Osteoblast (primary cell): Measurements from ENCODE around the gene PRDM9. TPM values are rescaled to one million over a fixed set of nuclear protein-coding genes. Genes with fewer than 3 reads are reported as not detected.
"Not testable (repeated sequence)": the region's sequence is repeated elsewhere in the genome, so short reads cannot be mapped to it uniquely, and the experiment has no call there.

Source experiments
- DNase-seq: peaks from one replicate; pipeline ENCODE4 v3.0.0; 2011; ENCODE audit warnings: low spot score, mixed read lengths; ENCODE audit not compliant: insufficient read length; ENCODE audit errors: missing footprints
- H2AFZ ChIP-seq: 2 replicates; pipeline ENCODE4 v1.6.0; 2011; ENCODE audit warnings: mild to moderate bottlenecking, low read length
- H3K27ac ChIP-seq: 2 replicates; pipeline ENCODE4 v1.5.1; 2011; ENCODE audit warnings: mild to moderate bottlenecking, low read depth, low read length, moderate library complexity
- H3K27me3 ChIP-seq: 2 replicates; pipeline ENCODE4 v1.6.0; 2012; ENCODE audit warnings: mild to moderate bottlenecking, control low read depth, inconsistent platforms, low read length, moderate library complexity; ENCODE audit not compliant: insufficient read depth
- H3K36me3 ChIP-seq: 2 replicates; pipeline ENCODE4 v1.5.1; 2011; ENCODE audit warnings: mild to moderate bottlenecking, low read length, control low read depth, moderate library complexity; ENCODE audit not compliant: insufficient read depth
- H3K4me1 ChIP-seq: 2 replicates; pipeline ENCODE4 v1.5.1; 2011; ENCODE audit warnings: mild to moderate bottlenecking, low read length, control low read depth, moderate library complexity; ENCODE audit not compliant: insufficient read depth
- H3K4me2 ChIP-seq: 2 replicates; pipeline ENCODE4 v1.6.0; 2011; ENCODE audit warnings: mild to moderate bottlenecking, low read length; ENCODE audit not compliant: insufficient read depth
- H3K4me3 ChIP-seq: fragments of 200-600 bp; sonication (generic); 3 replicates; pipeline ENCODE4 v1.5.1; 2012; ENCODE audit warnings: mild to moderate bottlenecking, low read length, inconsistent platforms; ENCODE audit not compliant: insufficient read depth
- H3K79me2 ChIP-seq: 2 replicates; pipeline ENCODE4 v1.6.0; 2012; ENCODE audit warnings: mild to moderate bottlenecking, low read length, control low read depth, inconsistent platforms; ENCODE audit not compliant: insufficient read depth
- H3K9me3 ChIP-seq: 2 replicates; pipeline ENCODE4 v1.5.1; 2011; ENCODE audit warnings: low read depth, low read length, control low read depth
- H4K20me1 ChIP-seq: 2 replicates; pipeline ENCODE4 v1.6.0; 2012; ENCODE audit warnings: mild to moderate bottlenecking, low read length, control low read depth; ENCODE audit not compliant: insufficient read depth
- CTCF ChIP-seq: IDR thresholded peaks from 2 replicates; pipeline ENCODE4 v1.5.1; 2011; ENCODE audit warnings: mild to moderate bottlenecking, low read depth, low read length, moderate library complexity; ENCODE audit errors: extremely low read depth
- total RNA-seq: library from RNA; depleted of rRNA; stranded (reverse); fragments of >200 nt; gene quantifications from 2 replicates; pipeline ENCODE4 v1.2.3, GENCODE V29; 2012

The PRDM9 gene
- total RNA-seq, 1 donor = not detected

- Histone ChIP-seq H4K20me1 (no peaks in the 10 kb centered on the region), H3K4me2 (no peak overlapping the region), H3K4me1 (no peaks in the 10 kb centered on the region), H2AFZ (no peak overlapping the region), H3K27me3 (no peaks in the 10 kb centered on the region), H3K9me3 (no peaks in the 10 kb centered on the region), H3K4me3 (no peak overlapping the region), H3K36me3 (no peaks in the 10 kb centered on the region), H3K27ac (no peak overlapping the region), H3K79me2 (no peaks in the 10 kb centered on the region)
- TF ChIP-seq CTCF = no peak
- no peak for DNase-seq
Measured at GRCh38 chr5:23476580-23476979, 30.8 kb upstream of the PRDM9 start.

DNA sequence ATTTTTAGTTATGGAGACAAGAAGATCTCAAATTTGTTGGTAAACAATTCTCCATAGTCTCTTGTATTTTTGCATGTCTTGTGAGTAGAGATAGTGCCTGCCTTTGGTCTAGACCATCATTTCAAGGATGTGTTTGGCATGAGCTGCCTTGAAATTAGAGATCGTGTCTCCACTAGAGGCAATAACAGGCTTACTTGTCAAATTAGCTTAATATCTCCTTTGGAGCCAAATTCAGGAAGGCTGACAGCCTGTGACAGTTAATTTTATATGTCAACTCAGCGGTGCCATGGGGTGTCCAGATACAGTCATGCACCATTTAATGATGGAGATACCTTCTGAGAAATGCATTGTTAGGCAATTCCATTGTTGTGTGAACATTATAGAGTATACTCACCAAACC lies 24.8 kb upstream of the PRDM9 start:
- no peak overlapping the region for H3K4me2 ChIP-seq

GRCh38 chr5:23483090-23483489 lies 24.3 kb upstream of the PRDM9 start:
- Histone ChIP-seq H2AFZ (no peak overlapping the region), H3K79me2 (no peaks in the 10 kb centered on the region), H3K4me2 (no peak overlapping the region), H3K27ac (no peak overlapping the region), H3K9me3 (no peaks in the 10 kb centered on the region), H3K36me3 (no peaks in the 10 kb centered on the region), H4K20me1 (no peaks in the 10 kb centered on the region), H3K4me3 (no peak overlapping the region), H3K27me3 (no peaks in the 10 kb centered on the region), H3K4me1 (no peaks in the 10 kb centered on the region)
- no peak for DNase-seq
- TF ChIP-seq CTCF = no peak

More for the DNA sequence above, 24.8 kb upstream of the PRDM9 start:
- Histone ChIP-seq H3K27me3 (no peaks in the 10 kb centered on the region), H2AFZ (no peak overlapping the region), H3K79me2 (no peaks in the 10 kb centered on the region), H3K4me3 (no peak overlapping the region), H3K27ac (no peak overlapping the region), H3K9me3 (no peaks in the 10 kb centered on the region), H4K20me1 (no peaks in the 10 kb centered on the region), H3K36me3 (no peaks in the 10 kb centered on the region), H3K4me1 (no peaks in the 10 kb centered on the region)
- TF ChIP-seq CTCF = no peak
- no peak for DNase-seq

DNA sequence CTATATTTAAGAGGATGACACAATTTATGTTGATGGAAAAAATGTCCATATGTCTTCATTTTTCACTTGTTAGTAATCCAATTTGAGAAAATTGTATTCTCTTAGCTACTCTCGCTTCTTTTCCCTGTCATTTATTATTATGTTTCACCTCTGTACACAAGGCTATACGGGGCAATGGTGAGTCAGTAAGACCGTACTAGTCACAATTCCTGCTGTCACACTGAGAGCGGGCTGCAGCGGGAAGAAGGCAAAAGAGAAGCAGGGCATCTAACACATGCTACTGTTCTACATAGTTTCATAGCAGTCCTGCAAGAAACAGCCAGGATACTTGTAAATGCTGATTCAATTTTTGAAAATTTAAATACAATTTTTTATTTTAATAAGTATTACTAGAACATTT lies 23.3 kb upstream of the PRDM9 start:
- Histone ChIP-seq H3K4me1 (no peaks in the 10 kb centered on the region), H3K79me2 (no peaks in the 10 kb centered on the region), H3K27me3 (no peaks in the 10 kb centered on the region), H3K4me2 (no peak overlapping the region), H4K20me1 (no peaks in the 10 kb centered on the region), H3K9me3 (no peaks in the 10 kb centered on the region), H3K4me3 (no peak overlapping the region), H3K27ac (no peak overlapping the region), H2AFZ (no peak overlapping the region), H3K36me3 (no peaks in the 10 kb centered on the region)
- no peak for DNase-seq
- TF ChIP-seq CTCF = no peak

GRCh38 chr5:23486227-23486626 lies 21.2 kb upstream of the PRDM9 start:
- H3K4me3 ChIP-seq, H3K27ac ChIP-seq, DNase-seq, H3K9me3 ChIP-seq, H3K4me2 ChIP-seq, H3K79me2 ChIP-seq, H3K36me3 ChIP-seq, H3K27me3 ChIP-seq, H2AFZ ChIP-seq, H3K4me1 ChIP-seq, H4K20me1 ChIP-seq: not testable (repeated sequence)
